Measurements from ENCODE around the gene GRIA2.

The GRIA2 gene

GRCh38 chr4:157287445-157287844 is 66.9 kb downstream of the GRIA2 start:
- Histone ChIP-seq H3K9me2 (replicated peaks; ENCODE audit: insufficient read depth, low read length) (no peaks in the 10 kb centered on the region), H3K36me3 (replicated peaks; ENCODE audit: insufficient read depth, low read length) (no peaks in the 10 kb centered on the region), H3K4me3 (ENCODE audit: low read length) (no peak overlapping the region), H3K9ac (ENCODE audit: low read length) (no peak overlapping the region), H3K79me2 (ENCODE audit: low read length) (no peaks in the 10 kb centered on the region), H4K20me1 (ENCODE audit: insufficient read depth, low read length) (no peaks in the 10 kb centered on the region), H3K9me3 (replicated peaks; ENCODE audit: insufficient read depth, low read length) (no peaks in the 10 kb centered on the region), H3K27me3 (replicated peaks; ENCODE audit: insufficient read depth, low read length) (peaks cover 7% of the 10 kb centered on the region; the same call in 1 of the 2 replicates), H3K4me2 (ENCODE audit: low read depth, low read length) (peak overlapping the region; percentile 34; the same call in 1 of the 2 replicates), H3K4me1 (ENCODE audit: low read length) (no peaks in the 10 kb centered on the region), H3F3A (ENCODE audit: insufficient read depth, low read length) (no peaks in the 10 kb centered on the region), H3K27ac (ENCODE audit: low read length) (no peak overlapping the region), H2AFZ (ENCODE audit: low read length) (no peak overlapping the region)
- TF ChIP-seq EZH2phosphoT487 (IDR thresholded peaks at IDR 0.05; ENCODE audit: low read length) = no peak
- DNase-seq = peak; percentile 71

- Histone ChIP-seq H3K27me3 (replicated peaks; ENCODE audit: insufficient read depth, low read length) (peaks cover 7% of the 10 kb centered on the region; the same call in 1 of the 2 replicates), H3K9me3 (replicated peaks; ENCODE audit: insufficient read depth, low read length) (no peaks in the 10 kb centered on the region), H3K27ac (ENCODE audit: low read length) (no peak overlapping the region), H3K36me3 (replicated peaks; ENCODE audit: insufficient read depth, low read length) (no peaks in the 10 kb centered on the region), H3K9ac (ENCODE audit: low read length) (no peak overlapping the region), H3F3A (ENCODE audit: insufficient read depth, low read length) (no peaks in the 10 kb centered on the region), H3K4me3 (ENCODE audit: low read length) (no peak overlapping the region), H3K9me2 (replicated peaks; ENCODE audit: insufficient read depth, low read length) (no peaks in the 10 kb centered on the region), H3K4me2 (ENCODE audit: low read depth, low read length) (no peak overlapping the region), H2AFZ (ENCODE audit: low read length) (no peak overlapping the region), H3K79me2 (ENCODE audit: low read length) (no peaks in the 10 kb centered on the region), H4K20me1 (ENCODE audit: insufficient read depth, low read length) (no peaks in the 10 kb centered on the region), H3K4me1 (ENCODE audit: low read length) (no peaks in the 10 kb centered on the region)
- no peak for DNase-seq
- TF ChIP-seq EZH2phosphoT487 (IDR thresholded peaks at IDR 0.05; ENCODE audit: low read length) (no peak), EZH2 (optimal IDR thresholded peaks at IDR 0.05; ENCODE audit: low read depth, low read length) (no peak), CTCF (IDR thresholded peaks at IDR 0.05; ENCODE audit: low read length) (no peak)
These were observed 70.1 kb downstream of the GRIA2 start for GRCh38 chr4:157290622-157291021.

GRCh38 chr4:157291071-157291470 is 70.5 kb downstream of the GRIA2 start:
- TF ChIP-seq EZH2 (optimal IDR thresholded peaks at IDR 0.05; ENCODE audit: low read depth, low read length) = no peak
- no peak for TF ChIP-seq CTCF (IDR thresholded peaks at IDR 0.05; ENCODE audit: low read length)
- TF ChIP-seq EZH2phosphoT487 (IDR thresholded peaks at IDR 0.05; ENCODE audit: low read length) = no peak
- no peaks in the 10 kb centered on the region for H4K20me1 ChIP-seq (ENCODE audit: insufficient read depth, low read length)
- H3K4me2 ChIP-seq (ENCODE audit: low read depth, low read length) = no peak overlapping the region
- H3K4me1 ChIP-seq (ENCODE audit: low read length) = no peaks in the 10 kb centered on the region
- no peaks in the 10 kb centered on the region for H3K79me2 ChIP-seq (ENCODE audit: low read length)
- no peaks in the 10 kb centered on the region for H3K36me3 ChIP-seq (replicated peaks; ENCODE audit: insufficient read depth, low read length)
- H2AFZ ChIP-seq (ENCODE audit: low read length) = no peak overlapping the region
- H3K9ac ChIP-seq (ENCODE audit: low read length) = no peak overlapping the region
- H3K9me2 ChIP-seq (replicated peaks; ENCODE audit: insufficient read depth, low read length) = no peaks in the 10 kb centered on the region
- H3K27ac ChIP-seq (ENCODE audit: low read length) = no peak overlapping the region
- no peaks in the 10 kb centered on the region for H3K9me3 ChIP-seq (replicated peaks; ENCODE audit: insufficient read depth, low read length)
- DNase-seq = no peak
- H3K4me3 ChIP-seq (ENCODE audit: low read length) = no peak overlapping the region
- peaks cover 7% of the 10 kb centered on the region; the same call in 1 of the 2 replicates for H3K27me3 ChIP-seq (replicated peaks; ENCODE audit: insufficient read depth, low read length)
- H3F3A ChIP-seq (ENCODE audit: insufficient read depth, low read length) = no peaks in the 10 kb centered on the region

- H3K27me3 ChIP-seq (replicated peaks; ENCODE audit: insufficient read depth, low read length) = no peaks in the 10 kb centered on the region
These were observed 73.1 kb downstream of the GRIA2 start for GRCh38 chr4:157293673-157294072.

More at GRCh38 chr4:157293673-157294072, 73.1 kb downstream of the GRIA2 start:
- Histone ChIP-seq H3K9me3 (replicated peaks; ENCODE audit: insufficient read depth, low read length) (no peaks in the 10 kb centered on the region), H3K79me2 (ENCODE audit: low read length) (no peaks in the 10 kb centered on the region), H4K20me1 (ENCODE audit: insufficient read depth, low read length) (no peaks in the 10 kb centered on the region), H3K4me1 (ENCODE audit: low read length) (no peaks in the 10 kb centered on the region), H3K9ac (ENCODE audit: low read length) (no peak overlapping the region), H3K27ac (ENCODE audit: low read length) (no peak overlapping the region), H3F3A (ENCODE audit: insufficient read depth, low read length) (no peaks in the 10 kb centered on the region), H2AFZ (ENCODE audit: low read length) (no peak overlapping the region), H3K4me3 (ENCODE audit: low read length) (no peak overlapping the region), H3K4me2 (ENCODE audit: low read depth, low read length) (no peak overlapping the region), H3K9me2 (replicated peaks; ENCODE audit: insufficient read depth, low read length) (no peaks in the 10 kb centered on the region), H3K36me3 (replicated peaks; ENCODE audit: insufficient read depth, low read length) (no peaks in the 10 kb centered on the region)
- TF ChIP-seq EZH2 (optimal IDR thresholded peaks at IDR 0.05; ENCODE audit: low read depth, low read length) (no peak), CTCF (IDR thresholded peaks at IDR 0.05; ENCODE audit: low read length) (no peak), EZH2phosphoT487 (IDR thresholded peaks at IDR 0.05; ENCODE audit: low read length) (no peak)
- DNase-seq = no peak

All from MM.1S (cell line).